Parathyroid adenoma (tissue), 2 donors: ENCODE measurements around the gene STPG4.

ENCODE experiments used
- H2AFZ ChIP-seq: fragments of 300-600 bp; sonication (generic); one replicate; pipeline ENCODE4 v1.7.0; 2017; ENCODE audit warnings: antibody characterized with exemption, mild to moderate bottlenecking
- H3K27ac ChIP-seq: fragments of 300-600 bp; sonication (generic); one replicate; pipeline ENCODE4 v1.7.0; 2017
- H3K27me3 ChIP-seq: fragments of 300-600 bp; sonication (generic); one replicate; pipeline ENCODE4 v1.7.0; 2017; ENCODE audit warnings: low read length; ENCODE audit not compliant: control insufficient read depth, insufficient read depth
- H3K36me3 ChIP-seq: fragments of 300-600 bp; sonication (generic); one replicate; pipeline ENCODE4 v1.7.0; 2017; ENCODE audit warnings: low read length; ENCODE audit not compliant: control insufficient read depth, insufficient read depth
- H3K4me1 ChIP-seq: fragments of 300-600 bp; sonication (generic); one replicate; pipeline ENCODE4 v1.7.0; 2017; ENCODE audit warnings: control low read depth
- H3K4me2 ChIP-seq: fragments of 300-600 bp; sonication (generic); one replicate; pipeline ENCODE4 v1.7.0; 2017; ENCODE audit warnings: low read length
- H3K4me3 ChIP-seq: fragments of 300-600 bp; sonication (generic); one replicate; pipeline ENCODE4 v1.7.0; 2017; ENCODE audit warnings: low read depth, low read length
- H3K79me2 ChIP-seq: fragments of 300-600 bp; sonication (generic); one replicate; pipeline ENCODE4 v1.7.0; 2017; ENCODE audit warnings: control low read depth
- H3K9ac ChIP-seq: fragments of 300-600 bp; sonication (generic); one replicate; pipeline ENCODE4 v1.7.0; 2017; ENCODE audit warnings: mild to moderate bottlenecking
- H3K9me3 ChIP-seq: fragments of 300-600 bp; sonication (generic); one replicate; pipeline ENCODE4 v1.7.0; 2017; ENCODE audit warnings: low read length; ENCODE audit not compliant: control insufficient read depth
- CTCF ChIP-seq: fragments of 300-600 bp; sonication (generic); IDR thresholded peaks from one replicate; pipeline ENCODE4 v1.7.0; 2017; ENCODE audit warnings: antibody characterized with exemption, mild to moderate bottlenecking
- donor health status: primary hyperparathyroidism.

STPG4 gene

GRCh38 chr2:47056868-47057686 lies 98.0 kb downstream of the STPG4 start:
- Histone ChIP-seq H3K9ac (no peak overlapping the region), H2AFZ (no peak overlapping the region), H3K4me1 (peaks cover 4% of the 10 kb centered on the region), H3K79me2 (no peaks in the 10 kb centered on the region), H3K9me3 (no peaks in the 10 kb centered on the region), H3K36me3 (no peaks in the 10 kb centered on the region), H3K4me2 (no peak overlapping the region), H3K27ac (peak overlapping the region; percentile 47), H3K27me3 (no peaks in the 10 kb centered on the region), H3K4me3 (no peak overlapping the region)
- TF ChIP-seq CTCF, result no peak

GRCh38 chr2:47056374-47056773 lies 98.7 kb downstream of the STPG4 start:
- no peak for TF ChIP-seq CTCF
- peaks cover 4% of the 10 kb centered on the region for H3K4me1 ChIP-seq
- H3K4me3 ChIP-seq, result no peak overlapping the region
- no peak overlapping the region for H3K4me2 ChIP-seq
- no peaks in the 10 kb centered on the region for H3K27me3 ChIP-seq
- H2AFZ ChIP-seq, result no peak overlapping the region
- no peak overlapping the region for H3K9ac ChIP-seq
- H3K27ac ChIP-seq, result no peak overlapping the region
- H3K36me3 ChIP-seq, result no peaks in the 10 kb centered on the region
- H3K9me3 ChIP-seq, result no peaks in the 10 kb centered on the region
- H3K79me2 ChIP-seq, result no peaks in the 10 kb centered on the region

- no peak overlapping the region for H3K4me2 ChIP-seq
- H3K9me3 ChIP-seq, result no peaks in the 10 kb centered on the region
- H2AFZ ChIP-seq, result no peak overlapping the region
- no peak overlapping the region for H3K4me3 ChIP-seq
- no peaks in the 10 kb centered on the region for H3K79me2 ChIP-seq
- H3K27ac ChIP-seq, result no peak overlapping the region
- TF ChIP-seq CTCF, result no peak
- H3K9ac ChIP-seq, result no peak overlapping the region
- H3K4me1 ChIP-seq, result peaks cover 7% of the 10 kb centered on the region
- no peaks in the 10 kb centered on the region for H3K36me3 ChIP-seq
- H3K27me3 ChIP-seq, result no peaks in the 10 kb centered on the region
These were observed 100.2 kb downstream of the STPG4 start for GRCh38 chr2:47054868-47055267.

GRCh38 chr2:47054036-47054555 lies 101.0 kb downstream of the STPG4 start:
- H3K36me3 ChIP-seq, result no peaks in the 10 kb centered on the region
- no peaks in the 10 kb centered on the region for H3K9me3 ChIP-seq
- no peak overlapping the region for H3K4me3 ChIP-seq
- peaks cover 7% of the 10 kb centered on the region for H3K4me1 ChIP-seq
- no peak overlapping the region for H2AFZ ChIP-seq
- H3K79me2 ChIP-seq, result no peaks in the 10 kb centered on the region
- H3K4me2 ChIP-seq, result no peak overlapping the region
- no peak overlapping the region for H3K9ac ChIP-seq
- H3K27ac ChIP-seq, result no peak overlapping the region
- TF ChIP-seq CTCF, result no peak
- no peaks in the 10 kb centered on the region for H3K27me3 ChIP-seq

- no peaks in the 10 kb centered on the region for H3K36me3 ChIP-seq
- H3K9me3 ChIP-seq, result no peaks in the 10 kb centered on the region
- H3K27ac ChIP-seq, result no peak overlapping the region
- H3K9ac ChIP-seq, result no peak overlapping the region
- H3K79me2 ChIP-seq, result no peaks in the 10 kb centered on the region
- no peaks in the 10 kb centered on the region for H3K27me3 ChIP-seq
- H3K4me2 ChIP-seq, result no peak overlapping the region
- H2AFZ ChIP-seq, result no peak overlapping the region
- peaks cover 7% of the 10 kb centered on the region for H3K4me1 ChIP-seq
- TF ChIP-seq CTCF, result no peak
- H3K4me3 ChIP-seq, result no peak overlapping the region
These were observed 102.3 kb downstream of the STPG4 start for GRCh38 chr2:47052847-47053246.
